Suprapubic skin (tissue), 3 donors: ENCODE measurements around the gene TIMP2.

Experiments used
- CTCF ChIP-seq, 2 donors: fragments of 200-600 bp in 1 of 2; fragments of 450-650 bp in 1 of 2; sonication (generic) in 1 of 2; IDR thresholded peaks; one replicate each; pipeline ENCODE4 v1.5.1; 2016 to 2019; ENCODE audit warnings: antibody characterized with exemption in 2 of 2, mild to moderate bottlenecking in 1 of 2, moderate library complexity in 1 of 2
- EP300 ChIP-seq: sonication (generic); formaldehyde crosslinking; IDR thresholded peaks from one replicate; pipeline ENCODE4 v1.6.1; 2017; ENCODE audit warnings: antibody characterized with exemption
- POLR2A ChIP-seq, 2 donors: fragments of 450-650 bp; IDR thresholded peaks; one replicate each; pipeline ENCODE4 v1.6.1; 2017; ENCODE audit warnings: antibody characterized with exemption in 2 of 2, mild to moderate bottlenecking in 2 of 2, moderate library complexity in 2 of 2

DNA sequence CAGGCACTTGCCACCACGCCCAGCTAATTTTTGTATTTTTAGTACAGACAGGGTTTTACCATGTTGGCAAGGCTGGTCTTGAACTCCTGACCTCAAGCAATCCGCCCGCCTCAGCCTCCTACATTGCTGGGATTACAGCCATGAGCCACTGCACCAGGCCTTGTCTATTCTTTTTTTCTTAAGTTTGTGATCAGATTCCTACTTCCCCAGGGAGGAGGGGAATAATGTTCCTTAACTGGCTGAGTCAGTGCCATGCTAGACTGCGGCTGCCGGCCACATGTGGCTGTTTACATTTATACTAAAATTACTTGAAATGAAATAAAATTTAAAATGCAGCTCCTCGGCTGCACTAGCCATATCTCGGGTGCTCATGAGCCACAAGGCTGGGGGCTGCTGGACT, 56.8 kb downstream of the TIMP2 start:
- TF ChIP-seq CTCF (IDR thresholded peaks at IDR 0.05), result no peak
- no peak for TF ChIP-seq EP300
- no peak for TF ChIP-seq POLR2A (IDR thresholded peaks at IDR 0.05)
